Esophagus muscularis mucosa (tissue), 4 donors: ENCODE results near the gene TMEM221.

Experiments
- EP300 ChIP-seq: sonication (generic); formaldehyde crosslinking; IDR thresholded peaks from one replicate; pipeline ENCODE4 v1.6.1; 2017; ENCODE audit warnings: antibody characterized with exemption
- POLR2A ChIP-seq: fragments of 450-650 bp; IDR thresholded peaks from one replicate; pipeline ENCODE4 v1.6.1; 2017; ENCODE audit warnings: antibody characterized with exemption, moderate library complexity, mild to moderate bottlenecking, low read depth
- POLR2AphosphoS5 ChIP-seq, 2 donors: sonication (generic); formaldehyde crosslinking; IDR thresholded peaks; one replicate each; pipeline ENCODE4 v1.6.1; 2017; ENCODE audit warnings: antibody characterized with exemption in 2 of 2
- TF ChIP-seq, protein P1 (sequence below), 3 experiments: fragments of 200-600 bp in 2 of 3; fragments of 450-650 bp in 1 of 3; sonication (generic) in 2 of 3; IDR thresholded peaks; one replicate each; pipeline ENCODE4 v1.5.1; 2017 to 2019; ENCODE audit warnings: antibody characterized with exemption in 3 of 3, mild to moderate bottlenecking in 2 of 3, moderate library complexity in 1 of 3

- TF ChIP-seq, protein P1, sequence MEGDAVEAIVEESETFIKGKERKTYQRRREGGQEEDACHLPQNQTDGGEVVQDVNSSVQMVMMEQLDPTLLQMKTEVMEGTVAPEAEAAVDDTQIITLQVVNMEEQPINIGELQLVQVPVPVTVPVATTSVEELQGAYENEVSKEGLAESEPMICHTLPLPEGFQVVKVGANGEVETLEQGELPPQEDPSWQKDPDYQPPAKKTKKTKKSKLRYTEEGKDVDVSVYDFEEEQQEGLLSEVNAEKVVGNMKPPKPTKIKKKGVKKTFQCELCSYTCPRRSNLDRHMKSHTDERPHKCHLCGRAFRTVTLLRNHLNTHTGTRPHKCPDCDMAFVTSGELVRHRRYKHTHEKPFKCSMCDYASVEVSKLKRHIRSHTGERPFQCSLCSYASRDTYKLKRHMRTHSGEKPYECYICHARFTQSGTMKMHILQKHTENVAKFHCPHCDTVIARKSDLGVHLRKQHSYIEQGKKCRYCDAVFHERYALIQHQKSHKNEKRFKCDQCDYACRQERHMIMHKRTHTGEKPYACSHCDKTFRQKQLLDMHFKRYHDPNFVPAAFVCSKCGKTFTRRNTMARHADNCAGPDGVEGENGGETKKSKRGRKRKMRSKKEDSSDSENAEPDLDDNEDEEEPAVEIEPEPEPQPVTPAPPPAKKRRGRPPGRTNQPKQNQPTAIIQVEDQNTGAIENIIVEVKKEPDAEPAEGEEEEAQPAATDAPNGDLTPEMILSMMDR (IDR thresholded peaks at IDR 0.05), result no peak
- TF ChIP-seq POLR2A (no peak), POLR2AphosphoS5 (IDR thresholded peaks at IDR 0.05) (no peak), EP300 (no peak)
These were observed 43.7 kb downstream of the TMEM221 start for GRCh38 chr19:17404621-17405249.
